Naive thymus-derived CD8-positive, alpha-beta T cell (primary cell): ENCODE measurements around the gene TNFRSF4. TPM values are rescaled to one million over a fixed set of nuclear protein-coding genes. Genes with fewer than 3 reads are reported as not detected.

Experiments used
- ATAC-seq, 2 donors: fragments of 150-1000 bp; cut with Tn5 transposase in 1 of 2; sonication (Bioruptor Pico), chemical (Tn5 transposase) in 1 of 2; 1 replicate in 1 of 2; 2 replicates in 1 of 2; pipeline ENCODE4 v1.10.0; 2021; ENCODE audit warnings: mild to moderate bottlenecking in 2 of 2, moderate library complexity in 2 of 2
- POLR2A ChIA-PET: fragments of 350-600 bp; sonication (Branson Sonifier 250); formaldehyde crosslinking; loops from one replicate; lab custom pipeline; 2021; ENCODE audit warnings: antibody characterized with exemption; lab: Charles Lee
- DNase-seq, 10 donors: peaks; one replicate each; pipeline versions ENCODE4 v3.0.0 to v3.0.0-alpha.2; 2020 to 2022
- H3K27ac Mint-ChIP-seq, 10 donors: one replicate each; pipeline ENCODE4 v1.8.0; 2020 to 2022; ENCODE audit warnings: mild to moderate bottlenecking in 10 of 10, mixed read lengths in 10 of 10, moderate library complexity in 4 of 10, inconsistent platforms in 1 of 10
- H3K27me3 Mint-ChIP-seq, 5 donors: one replicate each; pipeline ENCODE4 v1.8.0; 2021 to 2022; ENCODE audit warnings: mixed read lengths in 5 of 5
- H3K36me3 Mint-ChIP-seq, 3 donors: one replicate each; pipeline ENCODE4 v1.8.0; 2020 to 2022; ENCODE audit warnings: mixed read lengths in 3 of 3, mild to moderate bottlenecking in 2 of 3, inconsistent platforms in 1 of 3
- H3K4me1 Mint-ChIP-seq, 4 donors: one replicate each; pipeline ENCODE4 v1.8.0; 2021 to 2022; ENCODE audit warnings: mixed read lengths in 4 of 4
- H3K4me3 Mint-ChIP-seq, 10 donors: one replicate each; pipeline ENCODE4 v1.8.0; 2020 to 2022; ENCODE audit warnings: mild to moderate bottlenecking in 10 of 10, mixed read lengths in 10 of 10, moderate library complexity in 6 of 10, inconsistent platforms in 1 of 10
- H3K9me3 Mint-ChIP-seq, 9 donors: one replicate each; pipeline ENCODE4 v1.8.0; 2020 to 2022; ENCODE audit warnings: mixed read lengths in 9 of 9, mild to moderate bottlenecking in 3 of 9, inconsistent platforms in 1 of 9, moderate library complexity in 1 of 9
- polyA plus RNA-seq, 3 donors: library from polyadenylated mRNA; unstranded; fragments of 300-500 nt; fragmentation: Illumina TruSeq; gene quantifications; one replicate each; pipeline ENCODE4 v1.2.3, GENCODE V29; 2021
- total RNA-seq, 8 experiments: library from RNA in 2 of 8; stranded (reverse) in 2 of 8; gene quantifications; one replicate each; pipeline ENCODE4 v1.2.3 and lab custom pipeline; 2021 to 2026

The TNFRSF4 gene
- total and polyA plus RNA-seq, 5 experiments from 2014 or later, result 0.30 to 0.73 (median 0.44) TPM

DNA sequence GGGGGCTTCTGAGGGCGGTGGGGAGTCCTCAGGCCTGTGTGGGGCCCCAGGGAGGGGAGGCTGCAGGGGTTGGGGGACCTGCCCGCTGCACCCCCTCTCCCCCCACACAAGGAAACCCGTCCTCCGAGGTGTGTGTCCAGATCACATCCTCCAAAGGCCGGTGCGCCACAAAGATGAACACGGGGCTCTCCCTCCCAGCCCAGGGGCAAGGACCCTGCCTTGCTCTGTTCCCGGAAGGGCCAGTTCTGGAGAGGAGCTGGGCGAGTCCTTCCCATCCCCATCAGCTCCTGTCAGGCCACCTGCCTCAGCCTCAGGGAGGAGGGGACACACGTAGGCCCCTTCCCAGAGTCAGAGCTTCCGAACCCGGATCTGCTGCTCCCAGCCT lies 42.8 kb downstream of the TNFRSF4 start:
- no peak overlapping the region for H3K27ac Mint-ChIP-seq
- POLR2A ChIA-PET, result interaction anchor here (2.4 kb wide), 1 partner anchor 13 kb away, joined by 11 read pairs; no protein-coding TSS in a partner anchor
- H3K9me3 Mint-ChIP-seq, result no peaks in the 10 kb centered on the region
- H3K36me3 Mint-ChIP-seq, result no peaks in the 10 kb centered on the region
- peaks cover 7 to 33% (median 18%) of the 10 kb centered on the region in 4 donors for H3K4me1 Mint-ChIP-seq
- DNase-seq, result peak in 1 of 10 donors; percentile 63
- peak overlapping the region in 1 of 10 donors; percentile 28 for H3K4me3 Mint-ChIP-seq
- peaks cover 0 to 6% (median 0%) of the 10 kb centered on the region in 5 donors for H3K27me3 Mint-ChIP-seq
- no peak for ATAC-seq

DNA sequence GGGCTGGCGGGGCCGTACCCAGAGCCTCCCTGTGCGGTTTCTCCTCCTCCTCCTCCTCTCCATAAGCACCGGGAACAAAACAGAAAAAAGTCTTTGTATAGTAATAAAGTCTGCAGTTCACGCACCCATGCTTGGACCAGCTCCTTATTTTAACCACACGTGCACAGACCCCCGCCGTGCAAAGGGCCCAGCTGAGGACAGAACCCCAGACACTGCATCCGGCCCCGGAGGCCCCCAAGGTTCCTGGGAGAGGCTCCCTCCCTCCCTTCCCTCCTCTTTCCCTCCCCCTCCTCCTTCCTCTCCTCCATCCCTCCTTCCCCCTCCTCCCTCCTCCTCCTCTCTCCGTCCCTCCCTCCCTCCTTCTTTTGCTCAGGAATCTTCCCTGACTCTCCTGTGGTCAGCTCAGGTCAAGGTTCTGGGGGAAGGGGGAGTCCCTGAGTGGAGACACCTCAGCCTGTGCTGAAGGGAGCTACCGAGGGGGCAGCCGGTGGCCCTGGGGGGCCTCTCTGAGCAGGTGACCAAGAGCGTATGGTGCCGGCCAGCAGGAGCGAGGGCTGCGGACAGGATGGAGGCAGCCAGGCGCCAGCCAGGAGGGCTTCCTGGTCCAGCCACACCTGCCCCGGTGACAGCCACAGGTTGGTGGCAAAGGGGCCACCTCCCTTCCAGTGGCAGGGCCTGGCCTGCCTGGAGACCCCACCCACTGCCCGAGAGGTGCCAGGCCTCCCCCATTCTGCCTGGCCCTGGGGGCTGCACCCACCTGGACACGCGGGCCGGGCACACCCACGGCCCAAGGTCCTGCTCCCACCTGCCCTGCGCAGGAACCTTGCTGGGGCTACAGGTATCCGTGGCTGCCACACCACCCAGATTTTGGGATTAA lies 43.5 kb downstream of the TNFRSF4 start:
- H3K4me3 Mint-ChIP-seq, result peak overlapping the region in 4 of 10 donors; percentile 19 to 57 (median 40)
- ATAC-seq, result no peak
- peaks cover 9 to 30% (median 22%) of the 10 kb centered on the region in 4 donors for H3K4me1 Mint-ChIP-seq
- no peaks in the 10 kb centered on the region for H3K36me3 Mint-ChIP-seq
- peak in 2 of 10 donors; percentile 6 to 61 for DNase-seq
- peaks cover 0 to 6% (median 0%) of the 10 kb centered on the region in 5 donors for H3K27me3 Mint-ChIP-seq
- H3K27ac Mint-ChIP-seq, result peak overlapping the region in 3 of 10 donors; percentile 27 to 69 (median 34)
- H3K9me3 Mint-ChIP-seq, result no peaks in the 10 kb centered on the region
- POLR2A ChIA-PET, result interaction anchor here (0.5 to 2.4 kb wide), 5 partner anchors 11 to 332 kb away, joined by 4 to 11 read pairs (median 5); no protein-coding TSS in a partner anchor

DNA sequence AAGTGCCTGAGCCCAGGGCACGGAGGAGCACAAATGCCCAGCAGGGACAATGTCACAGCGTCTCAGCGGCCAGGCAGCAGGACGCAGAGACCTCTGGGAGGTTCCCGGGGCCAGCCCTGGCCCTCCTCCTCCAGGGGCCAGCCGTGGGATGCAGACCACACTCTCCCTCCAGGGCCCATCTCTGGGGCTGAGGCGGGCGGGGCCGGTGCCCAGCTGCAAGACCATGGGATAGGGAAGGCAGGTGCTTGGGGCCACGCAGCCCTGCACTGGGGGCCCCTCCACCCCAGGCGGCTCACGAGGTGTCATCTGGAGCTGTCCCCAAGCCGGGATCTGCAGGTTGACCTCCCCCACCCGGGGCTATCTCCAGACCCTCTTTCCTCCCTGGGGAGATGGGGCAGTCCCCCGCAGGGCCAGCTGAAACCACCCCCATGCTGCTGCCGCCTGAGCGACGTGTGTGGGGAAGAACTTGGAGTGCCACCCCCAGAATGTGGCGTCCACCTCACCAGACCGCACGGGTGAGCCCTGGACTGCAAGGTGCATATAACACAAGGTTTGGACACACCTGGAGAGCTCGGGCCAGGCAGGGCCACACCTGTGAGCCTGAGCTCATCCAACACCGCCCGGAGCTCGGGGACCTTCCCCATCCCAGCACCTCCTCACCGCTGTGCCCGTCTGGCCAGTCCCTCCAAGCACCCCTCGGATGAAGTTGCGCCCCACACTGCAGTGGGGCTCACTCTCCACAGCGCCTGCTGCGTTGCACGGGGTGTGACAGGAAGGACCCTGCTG lies 44.3 kb downstream of the TNFRSF4 start:
- peaks cover 9 to 27% (median 22%) of the 10 kb centered on the region in 4 donors for H3K4me1 Mint-ChIP-seq
- peaks cover 0 to 6% (median 0%) of the 10 kb centered on the region in 5 donors for H3K27me3 Mint-ChIP-seq
- DNase-seq, result peak in 2 of 10 donors; percentile 14 to 59
- ATAC-seq, result no peak
- H3K36me3 Mint-ChIP-seq, result no peaks in the 10 kb centered on the region
- no peaks in the 10 kb centered on the region for H3K9me3 Mint-ChIP-seq
- peak overlapping the region in 3 of 10 donors; percentile 38 to 57 (median 41) for H3K4me3 Mint-ChIP-seq
- H3K27ac Mint-ChIP-seq, result peak overlapping the region in 1 of 10 donors; percentile 69
- POLR2A ChIA-PET, result interaction anchor here (0.5 to 2.0 kb wide), 4 partner anchors 10 to 332 kb away, joined by 4 to 7 read pairs (median 4); no protein-coding TSS in a partner anchor

DNA sequence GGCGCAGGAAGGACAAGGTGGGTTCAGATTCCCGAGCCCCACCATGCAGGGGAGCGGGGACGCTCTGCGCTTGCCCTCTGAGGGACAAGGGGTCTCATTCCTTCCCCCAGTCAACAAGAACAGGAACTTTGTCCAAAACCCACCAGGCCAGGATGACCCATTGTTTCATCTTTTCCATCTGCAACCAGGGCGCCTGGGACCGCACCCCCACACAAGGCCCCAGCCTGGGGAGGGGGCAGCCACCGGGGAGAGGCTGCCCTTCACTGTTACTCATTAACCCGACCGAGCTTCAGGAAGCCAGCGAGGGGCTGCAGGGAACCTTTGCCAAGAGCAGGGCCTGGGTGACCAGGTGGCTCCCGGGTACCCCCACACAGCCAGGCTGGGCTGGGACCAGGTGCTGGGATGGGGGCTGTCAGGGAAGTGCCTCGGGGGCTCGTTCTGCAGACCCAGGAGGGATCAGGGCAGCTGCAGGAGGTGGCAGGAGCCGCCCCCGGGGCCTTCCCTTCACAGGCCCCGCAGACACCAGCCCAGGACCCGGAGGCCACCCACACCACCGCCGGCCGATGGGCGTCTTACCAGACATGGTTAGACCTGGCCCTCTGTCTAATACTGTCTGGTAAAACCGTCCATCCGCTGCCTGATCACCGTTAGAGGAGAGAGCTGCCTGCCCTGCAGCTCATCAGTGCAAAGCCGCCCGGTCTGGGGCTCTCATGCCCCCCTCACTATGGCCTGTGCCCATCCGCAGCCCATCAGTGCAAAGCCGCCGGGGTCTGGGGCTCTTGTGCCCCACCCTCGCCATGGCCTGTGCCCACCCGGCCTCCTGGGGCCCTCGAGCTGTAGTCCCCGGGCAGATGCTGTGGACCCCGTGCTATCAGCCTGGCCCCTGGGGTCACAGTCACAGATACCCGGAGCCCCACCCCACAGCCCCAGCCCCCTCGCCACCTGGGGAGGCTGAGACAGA lies 45.2 kb downstream of the TNFRSF4 start:
- H3K9me3 Mint-ChIP-seq, result no peaks in the 10 kb centered on the region
- no peak overlapping the region for H3K27ac Mint-ChIP-seq
- H3K4me3 Mint-ChIP-seq, result no peak overlapping the region
- ATAC-seq (no peak), DNase-seq (peak in 2 of 10 donors; percentile 6 to 54)
- no peaks in the 10 kb centered on the region for H3K36me3 Mint-ChIP-seq
- POLR2A ChIA-PET, result interaction anchor here (2.0 kb wide), 1 partner anchor 11 kb away, joined by 7 read pairs; no protein-coding TSS in a partner anchor
- peaks cover 9 to 22% (median 20%) of the 10 kb centered on the region in 4 donors for H3K4me1 Mint-ChIP-seq
- peaks cover 0 to 6% (median 0%) of the 10 kb centered on the region in 5 donors for H3K27me3 Mint-ChIP-seq

DNA sequence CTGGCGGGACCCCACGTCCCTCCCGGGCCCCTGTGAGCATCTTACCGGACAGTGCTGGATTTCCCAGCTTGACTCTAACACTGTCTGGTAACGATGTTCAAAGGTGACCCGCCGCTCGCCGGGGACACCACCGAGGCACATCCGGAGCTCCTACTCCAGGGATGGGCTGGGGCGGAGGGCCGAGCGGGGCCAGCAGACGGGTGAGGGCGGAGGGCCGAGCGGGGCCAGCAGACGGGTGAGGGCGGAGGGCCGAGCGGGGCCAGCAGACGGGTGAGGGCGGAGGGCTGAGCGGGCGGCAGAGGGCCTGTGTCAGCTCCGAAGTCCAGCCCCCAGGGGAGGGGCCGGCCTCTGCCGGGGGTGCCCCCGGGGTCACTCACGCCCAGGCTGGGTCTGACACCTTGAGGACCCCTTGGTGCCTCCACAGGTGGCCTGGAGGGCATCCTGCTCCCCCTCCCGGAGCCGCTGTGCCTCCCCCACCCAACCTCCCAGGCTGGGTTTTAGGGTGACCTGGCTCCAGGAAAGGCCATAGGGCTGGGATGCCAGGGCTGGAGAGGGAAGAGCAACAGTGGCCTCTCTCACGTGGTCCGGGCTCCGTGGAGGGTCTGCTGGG lies 46.0 kb downstream of the TNFRSF4 start:
- POLR2A ChIA-PET, result interaction anchor here (2.3 kb wide), 1 partner anchor 10 kb away, joined by 6 read pairs; no protein-coding TSS in a partner anchor
- no peak for ATAC-seq
- no peak overlapping the region for H3K27ac Mint-ChIP-seq
- H3K27me3 Mint-ChIP-seq, result peaks cover 0 to 6% (median 0%) of the 10 kb centered on the region in 5 donors
- H3K9me3 Mint-ChIP-seq, result no peaks in the 10 kb centered on the region
- DNase-seq, result peak in 1 of 10 donors; percentile 3
- H3K4me1 Mint-ChIP-seq, result peaks cover 9 to 21% (median 17%) of the 10 kb centered on the region in 4 donors
- no peak overlapping the region for H3K4me3 Mint-ChIP-seq
- no peaks in the 10 kb centered on the region for H3K36me3 Mint-ChIP-seq

DNA sequence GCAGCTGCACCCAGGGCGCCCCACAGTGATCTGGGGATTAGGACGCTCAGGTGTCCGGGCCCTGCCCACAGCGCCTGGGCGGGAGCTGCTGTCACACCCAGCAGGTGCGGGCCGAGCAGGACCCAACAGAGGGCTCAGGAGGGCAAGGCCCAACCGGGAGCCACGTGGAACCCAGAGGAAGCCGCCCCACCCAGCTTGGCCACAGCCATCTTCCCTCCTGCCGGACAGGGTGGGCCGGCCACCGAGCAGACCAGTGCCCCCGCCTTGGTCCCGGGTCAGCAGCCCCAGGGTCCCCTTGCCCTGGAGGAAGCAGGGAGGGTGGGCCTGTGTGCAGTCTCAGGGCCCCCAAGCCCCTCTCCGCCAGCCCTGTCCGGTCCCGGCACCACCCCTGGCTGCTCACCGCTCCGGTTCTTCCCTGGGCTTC lies 46.5 kb downstream of the TNFRSF4 start:
- Mint-ChIP-seq H3K27me3 (peaks cover 0 to 6% (median 0%) of the 10 kb centered on the region in 5 donors), H3K4me1 (peaks cover 9 to 19% (median 14%) of the 10 kb centered on the region in 4 donors), H3K4me3 (no peak overlapping the region), H3K27ac (no peak overlapping the region), H3K36me3 (no peaks in the 10 kb centered on the region), H3K9me3 (no peaks in the 10 kb centered on the region)
- POLR2A ChIA-PET, result interaction anchor here (2.3 kb wide), 1 partner anchor 10 kb away, joined by 6 read pairs; no protein-coding TSS in a partner anchor
- no peak for ATAC-seq
- peak in 2 of 10 donors; percentile 4 to 57 for DNase-seq

DNA sequence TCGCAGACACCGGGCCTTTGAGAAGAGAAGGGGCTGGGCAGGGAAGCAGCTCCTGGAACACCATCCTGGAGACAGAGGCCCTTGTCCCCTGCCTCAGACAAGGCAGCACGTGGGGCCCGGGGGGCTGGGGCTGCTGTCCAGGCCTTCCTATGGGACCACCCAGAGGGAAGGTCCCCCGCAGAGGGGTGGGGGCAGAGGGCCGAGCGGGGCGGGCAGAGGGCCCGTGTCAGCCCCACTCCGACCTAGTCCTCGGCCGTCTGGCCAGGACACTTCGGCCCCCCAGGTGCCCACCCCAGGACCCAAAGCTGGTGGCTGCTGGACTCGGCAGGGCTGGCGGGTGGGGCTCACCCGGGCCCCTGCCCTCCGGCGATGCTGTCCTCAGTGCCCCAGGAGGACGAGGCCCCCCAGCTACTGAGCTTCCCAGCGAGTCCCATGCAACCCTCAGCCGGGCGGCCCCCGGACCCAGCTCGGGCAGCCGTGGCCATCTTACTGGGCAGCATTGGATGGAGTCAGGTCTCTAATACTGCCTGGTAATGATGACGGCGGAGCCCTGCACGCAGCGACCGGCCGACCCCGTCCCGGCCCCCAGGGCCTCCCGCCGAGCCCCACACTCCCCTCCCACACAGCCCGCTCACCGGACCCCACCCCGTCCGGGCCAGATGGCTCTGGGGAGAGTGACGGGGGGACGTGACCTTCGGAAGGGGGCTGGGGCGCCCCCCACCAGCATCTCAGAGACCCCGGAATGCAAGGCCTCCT lies 47.1 kb downstream of the TNFRSF4 start:
- no peaks in the 10 kb centered on the region for H3K36me3 Mint-ChIP-seq
- POLR2A ChIA-PET, result interaction anchor here (2.3 kb wide), 1 partner anchor 9 kb away, joined by 6 read pairs; no protein-coding TSS in a partner anchor
- DNase-seq, result peak in 2 of 10 donors; percentile 7 to 55
- ATAC-seq, result no peak
- no peak overlapping the region for H3K4me3 Mint-ChIP-seq
- H3K4me1 Mint-ChIP-seq, result peaks cover 5 to 13% (median 8%) of the 10 kb centered on the region in 4 donors
- H3K27me3 Mint-ChIP-seq, result peaks cover 0 to 4% (median 0%) of the 10 kb centered on the region in 5 donors
- no peaks in the 10 kb centered on the region for H3K9me3 Mint-ChIP-seq
- no peak overlapping the region for H3K27ac Mint-ChIP-seq

DNA sequence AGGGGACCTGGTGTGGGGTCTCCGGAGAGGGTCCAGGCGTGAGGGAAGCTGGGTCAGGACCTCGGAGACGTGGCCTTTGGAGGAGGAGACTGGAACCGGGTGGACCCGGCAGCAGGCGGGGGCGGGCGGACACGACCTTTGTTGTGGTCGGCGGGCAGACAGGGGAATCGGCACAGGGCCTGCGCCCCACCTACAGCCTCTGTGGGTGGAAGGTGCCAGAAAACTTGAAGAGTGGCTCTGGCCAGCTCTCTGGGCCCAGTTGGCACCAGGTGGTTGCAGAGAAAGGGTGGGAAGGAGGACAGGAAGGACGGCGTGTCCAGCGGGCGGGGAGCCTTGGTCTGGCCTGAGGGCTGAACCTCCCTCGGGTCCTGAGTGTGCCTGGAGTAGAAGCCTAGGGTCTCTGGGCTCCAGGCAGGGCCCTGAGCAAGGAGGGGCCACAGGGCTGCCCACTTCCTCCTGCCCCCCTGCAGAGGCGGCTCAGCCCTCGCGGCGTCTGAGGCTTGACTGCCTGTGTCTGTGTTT lies 48.0 kb downstream of the TNFRSF4 start:
- Mint-ChIP-seq H3K27me3 (peaks cover 0 to 4% (median 0%) of the 10 kb centered on the region in 5 donors), H3K27ac (peak overlapping the region in 3 of 10 donors; percentile 56 to 72 (median 66)), H3K36me3 (no peaks in the 10 kb centered on the region), H3K9me3 (no peaks in the 10 kb centered on the region), H3K4me1 (peaks cover 5 to 12% (median 7%) of the 10 kb centered on the region in 4 donors), H3K4me3 (peak overlapping the region in 1 of 10 donors; percentile 54)
- POLR2A ChIA-PET, result interaction anchor here (0.9 to 2.3 kb wide), 2 partner anchors 8 kb away, joined by 3 to 6 read pairs; partner anchors contain the start of gene TTLL10
- DNase-seq, result peak in 1 of 10 donors; percentile 59
- no peak for ATAC-seq

DNA sequence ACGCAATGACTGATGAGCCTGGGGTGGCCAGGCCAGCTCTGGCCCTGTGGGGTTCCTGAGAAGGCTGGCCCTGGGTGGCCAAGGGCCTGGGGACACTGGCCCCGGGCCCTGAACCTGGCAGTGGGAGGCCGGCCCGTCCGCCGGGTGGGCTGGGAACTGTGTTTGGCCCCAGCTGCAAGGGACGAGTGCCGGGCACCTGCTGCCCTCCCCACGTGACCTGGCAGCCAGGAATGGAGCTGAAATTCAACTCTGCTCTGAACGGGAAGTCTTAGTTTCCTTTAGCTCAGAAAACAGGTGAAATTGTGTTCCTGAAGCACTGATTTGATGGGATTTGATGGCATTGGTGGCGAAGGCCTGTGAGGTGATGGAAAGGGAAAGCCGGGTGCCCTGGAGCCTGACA lies 48.5 kb downstream of the TNFRSF4 start:
- Mint-ChIP-seq H3K4me1 (peaks cover 5 to 12% (median 7%) of the 10 kb centered on the region in 4 donors), H3K27me3 (peaks cover 0 to 4% (median 0%) of the 10 kb centered on the region in 5 donors), H3K27ac (peak overlapping the region in 3 of 10 donors; percentile 56 to 84 (median 66)), H3K9me3 (no peaks in the 10 kb centered on the region), H3K36me3 (no peaks in the 10 kb centered on the region), H3K4me3 (peak overlapping the region in 2 of 10 donors; percentile 12 to 54)
- POLR2A ChIA-PET, result interaction anchor here (0.9 kb wide), 1 partner anchor 8 kb away, joined by 3 read pairs; the partner anchor contains the start of gene TTLL10
- DNase-seq (no peak), ATAC-seq (no peak)
